HG03280 (cell line): ENCODE results near the gene ATAD5.
"Not testable (repeated sequence)": the region's sequence is repeated elsewhere in the genome, so short reads cannot be mapped to it uniquely, and the experiment has no call there.

Experiments
- ATAC-seq: cut with Tn5 transposase; IDR thresholded peaks from one replicate; pipeline ENCODE4 v1.9.1; 2021; ENCODE audit warnings: mild to moderate bottlenecking, moderate library complexity; ENCODE audit not compliant: unreplicated experiment

Gene ATAD5

GRCh38 chr17:30831663-30832437 is at the start of gene ATAD5:
ATAD5 (plus strand) TSS chr17:30831966; CDS start chr17:30832348, 382 bp downstream.
- ATAC-seq = peak; percentile 66

- no peak for ATAC-seq
These were observed 49.6 kb upstream of the ATAD5 start for GRCh38 chr17:30782206-30782605.

DNA sequence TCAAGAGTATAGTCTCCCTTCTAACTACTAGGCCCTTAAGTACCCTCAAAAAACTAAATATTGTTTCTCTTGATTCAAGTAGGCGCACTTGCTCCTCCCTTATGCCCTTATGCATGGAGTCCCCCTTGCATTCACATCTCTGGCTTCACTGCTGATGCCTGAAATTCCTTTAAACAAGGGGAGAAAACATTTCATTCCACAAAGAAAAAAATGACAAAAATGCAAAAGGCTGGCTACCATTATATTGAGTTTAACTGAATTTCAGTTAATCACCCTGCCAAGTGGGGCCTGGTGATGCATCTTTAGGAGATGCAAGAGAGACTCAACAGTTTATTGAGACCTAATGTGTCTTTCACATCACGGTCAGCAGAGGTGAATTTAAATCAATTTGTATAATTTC is 42.8 kb upstream of the ATAD5 start:
- no peak for ATAC-seq

DNA sequence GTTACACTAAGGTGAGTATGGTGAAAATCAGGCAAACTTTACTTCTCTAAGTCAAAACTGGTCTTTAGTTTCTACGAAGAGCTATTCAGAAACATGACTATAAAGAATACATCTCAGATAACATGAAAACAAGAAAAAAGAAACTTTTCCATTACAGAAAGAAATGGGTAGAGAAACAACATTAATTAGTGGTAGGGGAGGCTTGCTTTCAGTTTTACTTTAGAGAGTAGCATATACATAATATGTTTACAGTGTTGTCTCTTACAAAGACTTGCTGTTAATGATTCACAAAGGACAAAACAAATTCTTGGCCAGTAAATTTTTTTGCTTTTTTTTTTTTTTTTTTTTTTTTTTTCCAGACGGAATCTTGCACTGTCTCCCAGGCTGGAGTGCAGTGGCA is 41.5 kb upstream of the ATAD5 start:
- ATAC-seq = no peak

GRCh38 chr17:30793282-30793977 is 38.3 kb upstream of the ATAD5 start:
- no peak for ATAC-seq

DNA sequence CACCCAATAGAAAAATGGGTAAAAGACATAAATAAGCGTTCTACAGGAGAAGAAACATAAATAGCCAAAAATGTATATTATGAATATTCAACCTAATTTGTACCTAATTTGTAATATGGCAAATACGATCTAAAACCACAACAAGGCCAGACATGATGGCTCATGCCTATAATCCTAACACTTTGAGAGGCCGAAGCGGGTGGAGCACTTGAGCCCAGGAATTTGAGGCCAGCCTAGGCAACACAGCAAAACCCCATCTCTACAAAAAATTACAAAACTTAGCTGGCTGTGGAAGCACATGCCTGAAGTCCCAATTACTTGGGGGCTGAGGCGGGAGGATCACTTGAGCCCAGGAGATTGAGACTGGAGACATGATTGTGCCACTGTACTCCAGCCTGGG is 37.4 kb upstream of the ATAD5 start:
- no peak for ATAC-seq

GRCh38 chr17:30796016-30796415 is 35.8 kb upstream of the ATAD5 start:
- no peak for ATAC-seq

DNA sequence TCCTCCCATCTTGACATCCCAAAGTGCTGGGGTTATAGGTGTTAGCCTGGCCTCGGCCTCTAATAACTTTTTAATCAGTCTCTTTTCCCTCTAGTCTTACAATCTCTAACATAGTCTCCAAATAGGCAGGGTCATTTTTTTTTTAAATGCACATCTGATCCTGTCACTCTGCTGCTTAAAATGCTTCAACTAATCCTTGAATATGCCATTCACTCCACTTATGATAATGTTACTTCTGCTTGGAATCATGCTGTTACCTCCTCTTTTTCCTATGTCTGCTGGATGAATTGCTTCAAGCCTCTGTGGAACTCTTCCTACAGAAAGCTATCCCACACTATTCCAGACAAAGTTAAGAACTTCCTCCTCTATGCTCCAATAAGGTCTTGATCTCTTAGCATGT is 30.1 kb upstream of the ATAD5 start:
- no peak for ATAC-seq

DNA sequence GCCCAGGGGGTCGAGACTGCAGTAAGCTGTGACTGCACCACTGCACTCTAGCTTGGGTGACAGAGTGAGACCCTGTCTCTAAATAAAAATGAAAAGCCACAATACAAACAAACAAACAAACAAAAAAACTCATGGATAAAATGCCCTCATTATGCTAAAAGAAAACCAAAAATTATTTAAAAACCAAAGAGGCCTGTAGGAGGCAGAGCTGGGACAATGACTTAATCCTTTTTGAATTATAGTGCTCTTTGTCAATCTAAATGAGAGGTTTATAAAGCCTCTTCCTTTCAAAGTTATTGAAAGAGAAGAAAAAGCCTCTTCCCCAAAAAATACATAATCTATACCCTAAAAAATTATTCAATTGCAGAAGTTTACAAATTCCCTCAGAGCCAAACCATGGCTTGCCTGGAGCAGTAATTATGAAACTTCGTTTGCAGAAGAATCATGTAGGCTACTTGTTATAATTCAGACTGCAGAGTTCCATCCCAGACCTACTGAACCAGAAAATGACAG is 25.8 kb upstream of the ATAD5 start:
- ATAC-seq = no peak

DNA sequence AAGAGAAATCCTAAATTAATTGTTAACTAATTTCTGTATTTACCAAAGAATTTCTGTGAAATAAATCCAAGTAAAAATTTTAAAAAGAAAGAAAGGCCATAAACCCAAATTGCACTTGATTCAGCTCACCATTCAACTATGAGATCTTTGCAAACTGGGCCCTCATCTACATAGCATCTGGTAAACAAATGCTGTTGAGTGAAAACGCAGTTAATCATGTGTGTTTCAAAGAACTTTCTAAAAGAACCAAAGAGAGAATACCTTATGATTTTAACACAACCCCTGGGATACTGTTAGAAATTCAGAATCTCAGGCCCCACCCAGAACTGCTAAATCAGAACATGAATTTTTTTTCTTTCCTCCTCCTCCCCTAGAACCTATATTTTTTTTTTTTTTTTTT is 23.9 kb upstream of the ATAD5 start:
- no peak for ATAC-seq

GRCh38 chr17:30808785-30809286 is 22.9 kb upstream of the ATAD5 start:
- ATAC-seq = peak; percentile 83

DNA sequence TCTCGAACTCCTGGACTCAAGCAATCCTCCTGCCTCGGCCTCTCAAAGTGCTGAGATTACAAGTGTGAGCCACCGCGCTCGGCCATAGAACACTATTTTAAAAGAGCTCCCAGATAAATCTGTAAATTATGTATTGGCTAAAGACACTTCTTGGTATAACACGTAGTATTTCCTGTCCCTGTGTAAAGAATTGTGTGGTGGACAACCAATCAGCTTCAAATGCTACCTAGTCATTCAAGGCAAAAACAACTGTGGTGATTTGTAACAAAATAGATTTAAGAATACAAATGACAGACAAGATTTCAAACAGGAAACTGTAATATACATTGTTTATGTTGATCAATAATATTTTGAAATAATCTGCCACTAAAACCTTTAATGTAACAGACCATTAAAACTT is 21.9 kb upstream of the ATAD5 start:
- ATAC-seq = no peak

DNA sequence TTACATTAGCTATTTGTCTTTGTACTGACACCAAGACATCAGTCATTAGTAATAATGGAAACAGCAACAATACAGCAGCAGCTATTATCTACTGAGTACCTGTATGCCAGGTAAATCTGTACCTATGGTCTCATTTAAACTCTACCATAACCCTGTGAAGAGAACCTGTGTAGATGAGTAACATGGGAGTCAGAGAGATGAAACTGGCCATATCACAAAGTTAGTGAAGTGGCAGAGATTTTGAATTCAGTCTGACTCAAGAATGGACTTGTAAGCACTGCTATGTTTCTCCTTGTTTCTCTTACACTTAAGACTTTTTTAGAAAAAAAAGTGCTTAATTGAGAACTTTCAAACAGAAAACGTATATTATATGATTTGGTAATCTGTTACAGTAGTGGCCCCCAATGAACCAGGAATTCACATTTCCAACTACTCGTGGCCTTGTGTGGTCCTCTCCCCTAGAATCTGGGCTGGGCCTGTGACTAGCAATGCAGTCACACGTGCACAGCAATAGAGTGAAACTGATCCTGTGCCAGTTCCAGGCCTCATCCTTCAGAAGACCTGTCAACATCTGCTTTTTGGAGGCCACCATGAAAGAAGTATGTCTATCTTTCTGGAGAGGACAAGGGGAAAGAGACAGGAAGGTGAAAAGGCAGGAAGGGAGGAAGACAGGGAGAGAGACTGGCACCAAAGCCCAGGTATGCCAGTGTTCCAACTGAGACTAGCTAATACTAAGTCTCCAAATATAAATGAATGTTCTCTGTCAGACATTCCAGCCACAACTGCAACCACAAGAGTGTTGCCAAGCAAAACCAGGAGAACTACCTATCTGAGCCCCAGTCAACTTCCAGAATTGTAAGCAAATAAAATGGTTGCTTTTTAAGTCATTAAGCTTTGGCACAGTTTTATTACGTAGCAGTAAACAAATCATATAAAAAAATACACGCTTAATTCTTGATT is 19.3 kb upstream of the ATAD5 start:
- no peak for ATAC-seq

DNA sequence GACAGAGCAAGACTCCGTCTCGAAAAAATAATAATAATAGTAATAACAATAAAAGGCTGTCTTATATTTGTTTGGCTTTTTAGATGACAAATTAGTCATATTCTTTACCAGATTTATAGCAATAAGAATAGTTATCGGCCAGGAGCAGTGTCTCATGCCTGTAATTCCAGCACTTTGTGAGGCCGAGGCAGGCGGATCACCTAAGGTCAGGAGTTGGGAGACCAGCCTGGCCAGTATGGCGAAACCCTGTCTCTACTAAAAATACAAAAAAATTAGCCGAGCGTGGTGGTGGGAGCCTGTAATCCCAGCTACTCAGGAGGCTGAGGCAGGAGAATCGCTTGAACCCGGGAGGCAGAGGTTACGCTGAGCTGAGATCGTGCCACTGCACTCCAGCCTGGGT is 17.5 kb upstream of the ATAD5 start:
- not testable (repeated sequence) for ATAC-seq

DNA sequence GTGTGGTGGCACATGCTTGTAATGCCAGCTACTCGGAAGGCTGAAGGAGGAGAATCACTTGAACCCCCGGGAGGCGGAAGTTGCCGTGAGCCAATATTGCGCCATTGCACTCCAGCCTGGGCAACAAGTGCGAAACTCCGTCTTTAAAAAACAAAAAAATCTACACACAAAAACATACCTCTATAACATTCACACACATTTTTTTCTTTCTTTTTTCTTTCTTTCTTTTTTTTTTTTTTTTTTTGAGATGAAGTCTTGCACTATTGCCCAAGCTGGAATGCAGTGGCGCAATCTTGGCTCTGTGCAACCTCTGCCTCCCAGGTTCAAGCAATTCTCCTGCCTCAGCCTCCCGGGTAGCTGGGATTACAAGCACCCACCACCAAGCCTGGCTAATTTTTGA is 16.9 kb upstream of the ATAD5 start:
- not testable (repeated sequence) for ATAC-seq

DNA sequence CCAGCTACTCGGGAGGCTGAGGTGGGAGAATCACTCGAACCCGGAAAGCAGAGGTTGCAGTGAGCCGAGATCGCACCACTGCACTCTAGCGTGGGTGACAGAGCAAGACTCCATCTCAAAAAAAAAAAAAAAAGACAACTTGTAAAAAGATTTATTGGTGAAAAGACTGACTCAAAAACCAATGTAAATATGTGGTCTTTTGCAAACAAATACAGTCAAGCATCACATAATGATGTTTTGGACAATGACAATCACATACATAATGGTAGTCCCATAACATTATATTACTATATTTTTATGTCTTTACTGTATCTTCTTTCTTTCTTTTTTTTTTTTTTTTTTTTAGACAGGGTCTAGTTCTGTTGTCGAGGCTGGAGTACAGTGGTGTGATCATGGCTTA is 15.6 kb upstream of the ATAD5 start:
- no peak for ATAC-seq

- no peak for ATAC-seq
These were observed 11.6 kb upstream of the ATAD5 start for GRCh38 chr17:30819971-30820705.

- ATAC-seq = no peak
These were observed 9.7 kb upstream of the ATAD5 start for GRCh38 chr17:30821871-30822723.

DNA sequence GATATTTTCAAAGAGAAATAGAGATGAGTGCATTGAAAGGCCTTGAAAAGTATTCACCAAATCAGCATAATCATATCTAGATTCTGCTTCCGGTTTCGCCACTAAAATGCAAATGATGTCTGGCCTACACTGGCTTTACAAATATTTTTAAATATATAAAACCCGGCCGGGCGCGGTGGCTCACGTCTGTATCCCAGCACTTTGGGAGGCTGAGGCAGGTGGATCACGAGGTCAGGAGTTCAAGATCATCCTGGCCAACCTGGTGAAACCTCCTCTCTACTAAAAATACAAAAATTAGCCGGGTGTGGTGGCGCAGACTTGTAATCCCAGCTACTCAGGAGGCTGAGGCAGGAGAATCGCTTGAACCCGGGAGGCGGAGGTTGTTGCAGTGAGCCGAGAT is 8.8 kb upstream of the ATAD5 start:
- ATAC-seq = not testable (repeated sequence)
